ENCODE measurements around the gene RUNX1.

RUNX1 gene

DNA sequence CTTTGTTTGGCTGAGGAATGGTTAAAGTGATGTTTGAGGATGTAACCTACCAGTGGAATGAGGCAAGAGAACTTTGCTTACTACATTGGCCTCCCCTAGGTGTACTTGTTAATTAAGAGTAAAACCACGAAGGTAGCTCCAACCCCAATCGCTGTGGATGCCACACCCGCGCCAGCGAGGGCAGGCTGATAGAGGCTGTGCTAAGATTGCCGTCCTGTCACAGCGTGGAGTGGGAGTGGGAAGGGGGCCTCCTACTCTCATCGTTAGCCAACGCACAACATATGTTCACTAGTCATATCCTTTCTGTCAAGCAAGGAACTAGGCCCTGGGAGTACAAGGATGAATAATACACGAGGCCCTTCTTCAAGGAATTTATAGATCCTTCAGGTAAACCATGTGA, 99.6 kb downstream of the RUNX1 start:
- no peak for FAIRE-seq
- no peak for DNase-seq (ENCODE audit: low spot score)

DNA sequence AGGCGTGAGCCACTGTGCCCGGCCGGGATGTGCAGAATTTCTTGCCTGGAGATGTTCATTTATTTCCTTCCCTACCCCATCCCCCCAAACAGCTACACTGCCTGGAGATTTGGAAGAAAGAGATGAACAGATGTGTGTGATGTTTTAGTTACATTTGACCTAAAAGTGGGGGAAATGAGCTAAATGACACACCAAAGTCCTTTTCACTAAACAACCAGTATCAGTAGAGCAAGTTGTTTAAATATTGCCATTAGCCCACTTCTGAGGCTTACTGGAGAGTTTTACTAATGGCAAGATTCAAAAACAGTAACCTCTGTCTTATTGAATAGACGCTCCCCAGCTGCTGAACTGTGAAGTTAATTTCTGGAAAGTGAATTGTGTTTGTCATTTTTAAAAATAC, 100.1 kb downstream of the RUNX1 start:
- DNase-seq (ENCODE audit: low spot score) (no peak), FAIRE-seq (no peak)

DNA sequence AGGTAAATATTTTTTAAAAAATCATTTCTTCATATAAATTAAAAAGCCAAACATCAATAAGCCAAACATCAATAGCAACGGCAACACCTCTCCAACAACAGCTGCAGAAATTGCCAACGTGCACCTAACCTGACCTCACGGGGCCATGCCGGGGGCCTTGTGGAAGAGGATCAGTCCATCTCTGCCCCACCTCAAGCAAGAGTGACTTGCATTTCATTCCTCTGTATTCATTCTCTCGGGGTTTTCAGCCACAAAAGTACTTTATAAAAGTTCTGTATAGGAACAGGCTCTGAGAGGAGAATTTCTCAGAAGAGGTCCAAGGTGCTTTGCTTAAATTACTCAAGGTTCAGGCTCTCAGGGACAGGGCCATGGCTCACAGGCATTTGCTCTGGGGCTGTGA, 100.9 kb downstream of the RUNX1 start:
- FAIRE-seq = no peak

DNA sequence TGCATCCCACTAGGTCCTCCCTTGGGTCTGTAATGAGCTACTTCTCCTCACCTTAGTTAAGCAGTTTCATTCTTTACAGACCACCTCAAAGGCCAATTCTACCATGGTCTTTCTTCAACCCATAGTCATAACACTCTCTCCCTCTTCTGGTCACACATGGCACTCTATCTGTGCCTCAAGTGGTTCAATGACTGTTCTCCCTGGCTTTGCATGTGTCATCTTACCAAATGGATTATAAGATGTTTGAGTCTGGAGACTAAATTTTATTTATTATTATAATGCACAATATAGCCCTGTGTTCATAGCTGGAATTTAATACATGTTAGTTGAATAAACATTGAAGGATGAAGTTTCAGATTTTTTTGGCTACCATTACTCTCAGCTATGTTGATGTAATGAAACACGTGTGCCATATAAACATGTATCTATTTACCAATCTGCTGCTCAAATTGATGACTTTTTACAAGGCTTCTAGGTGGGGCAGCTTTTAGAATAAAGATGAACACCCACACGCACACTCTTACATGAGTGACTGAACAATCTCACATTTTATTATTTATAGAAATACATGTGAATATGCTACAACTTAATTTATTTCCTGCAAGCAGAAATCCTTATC, 102.1 kb downstream of the RUNX1 start:
- FAIRE-seq (no peak), DNase-seq (ENCODE audit: low spot score) (no peak)

More for the DNA sequence above, 100.9 kb downstream of the RUNX1 start:
- no peak for DNase-seq (ENCODE audit: low spot score)

DNA sequence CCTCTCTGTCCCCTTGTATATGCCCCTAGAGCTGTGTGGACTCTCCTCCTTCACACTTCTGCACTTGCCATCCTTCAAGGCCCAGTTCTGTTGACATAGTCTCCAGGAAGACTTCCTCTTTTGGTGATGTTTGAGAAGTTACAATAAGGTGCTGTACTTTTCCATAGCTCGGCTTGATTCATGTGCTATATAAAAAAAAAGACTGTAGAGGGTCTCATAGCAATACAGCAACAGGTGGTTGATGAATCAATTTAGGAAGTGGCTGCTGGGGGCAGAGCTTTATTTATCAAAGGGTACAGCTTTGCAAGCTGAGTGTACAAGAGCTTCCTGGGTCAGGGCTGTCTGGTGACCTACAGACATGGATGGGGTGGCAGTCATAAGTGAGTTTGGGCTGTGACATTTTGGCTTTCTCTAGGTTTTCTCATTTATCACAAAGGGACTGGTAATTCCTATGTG, 102.7 kb downstream of the RUNX1 start:
- FAIRE-seq (no peak), DNase-seq (ENCODE audit: low spot score) (no peak)

DNA sequence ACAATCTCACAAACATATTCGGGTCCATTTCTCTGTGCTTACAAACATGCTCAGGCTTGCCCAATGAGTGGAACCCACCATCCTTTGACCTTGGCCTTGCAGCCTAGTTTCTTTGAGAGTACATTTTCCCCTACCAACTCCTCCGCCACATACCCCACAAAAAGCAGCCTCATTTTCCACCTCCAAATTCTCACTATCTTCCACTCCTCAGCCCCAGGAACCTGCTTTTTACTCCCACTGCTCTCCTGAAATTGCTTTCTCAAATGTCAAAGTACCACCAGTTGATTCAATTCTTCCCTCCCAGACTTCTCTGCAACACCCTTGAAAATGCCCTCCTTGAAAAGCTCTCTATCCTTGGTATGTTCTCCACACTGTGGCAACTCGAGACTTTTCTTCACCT, 103.8 kb downstream of the RUNX1 start:
- DNase-seq (ENCODE audit: low spot score) (no peak), FAIRE-seq (no peak)

DNA sequence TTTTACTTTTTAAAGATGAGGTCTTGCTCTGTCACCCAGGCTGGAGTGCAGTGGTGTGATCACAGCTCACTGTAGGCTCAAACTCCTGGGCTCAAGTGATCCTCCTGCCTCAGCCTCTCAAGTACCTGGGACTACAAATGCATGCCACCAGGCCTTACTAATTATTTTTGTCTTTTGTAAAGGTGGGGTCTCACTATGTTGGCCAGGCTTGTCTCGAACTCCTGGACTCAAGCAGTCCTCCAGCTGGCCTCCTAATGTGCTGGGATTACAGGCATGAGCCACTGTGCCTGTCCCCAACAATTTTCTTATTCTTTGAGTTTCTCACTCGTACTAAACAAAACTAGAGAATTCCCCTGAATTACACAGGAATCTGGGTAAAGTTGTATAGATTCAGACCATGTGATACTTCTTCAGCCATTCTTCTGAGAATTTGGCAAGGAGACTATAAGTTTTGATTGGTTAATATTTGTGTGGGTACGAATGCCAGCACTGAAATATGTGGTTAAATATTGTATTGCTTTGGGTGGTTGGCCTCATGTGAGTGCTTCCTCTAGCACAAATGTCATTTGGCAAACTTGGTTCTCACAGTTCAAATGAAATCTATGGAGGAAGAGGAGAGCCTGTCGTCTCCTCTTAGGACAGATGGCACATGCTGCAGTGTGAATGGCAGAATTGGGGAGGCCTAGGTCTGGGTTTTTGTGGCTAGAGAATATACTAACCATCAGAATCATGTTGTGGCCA, 104.9 kb downstream of the RUNX1 start:
- FAIRE-seq (no peak), DNase-seq (ENCODE audit: low spot score) (no peak)

DNA sequence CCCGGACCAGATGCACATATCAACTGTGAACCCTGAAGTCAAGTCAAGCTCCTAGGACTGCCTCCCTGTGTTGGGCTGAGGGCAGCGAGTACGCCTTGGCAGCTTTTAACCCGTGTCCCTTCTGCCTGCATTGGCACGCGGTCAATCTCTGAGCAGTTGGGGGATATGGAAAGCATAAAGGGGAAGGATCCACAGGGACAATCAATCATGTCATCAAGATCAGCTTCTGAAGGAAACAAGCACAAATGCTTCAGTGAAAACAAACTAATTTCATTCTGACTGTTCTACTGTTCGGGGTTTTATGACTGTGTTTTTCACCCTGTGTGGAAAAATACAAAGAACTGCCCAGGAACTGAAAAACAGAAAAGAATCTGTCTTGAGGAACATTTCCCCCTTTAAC, 106.2 kb downstream of the RUNX1 start:
- no peak for FAIRE-seq
- DNase-seq (ENCODE audit: low spot score) = no peak

DNA sequence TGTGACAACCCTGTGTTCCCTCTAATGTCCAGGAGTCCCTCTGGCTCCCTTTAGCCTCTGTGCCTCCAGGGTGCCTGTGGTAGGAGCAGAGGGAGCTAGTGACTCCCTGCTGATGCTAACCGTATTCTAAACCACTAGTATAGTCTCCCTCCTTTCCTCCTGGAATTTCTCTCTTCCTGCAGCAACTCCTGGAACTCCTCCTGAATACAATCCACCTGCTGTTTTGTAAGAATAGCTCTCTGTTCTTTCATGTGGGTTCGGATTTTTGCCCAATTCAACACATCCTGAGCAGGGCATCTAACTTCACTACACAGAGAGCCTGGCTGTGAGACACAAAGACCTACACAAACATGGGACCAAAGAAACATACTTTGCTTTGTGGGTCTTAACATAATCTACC, 107.9 kb downstream of the RUNX1 start:
- FAIRE-seq (no peak), DNase-seq (ENCODE audit: low spot score) (no peak)

DNA sequence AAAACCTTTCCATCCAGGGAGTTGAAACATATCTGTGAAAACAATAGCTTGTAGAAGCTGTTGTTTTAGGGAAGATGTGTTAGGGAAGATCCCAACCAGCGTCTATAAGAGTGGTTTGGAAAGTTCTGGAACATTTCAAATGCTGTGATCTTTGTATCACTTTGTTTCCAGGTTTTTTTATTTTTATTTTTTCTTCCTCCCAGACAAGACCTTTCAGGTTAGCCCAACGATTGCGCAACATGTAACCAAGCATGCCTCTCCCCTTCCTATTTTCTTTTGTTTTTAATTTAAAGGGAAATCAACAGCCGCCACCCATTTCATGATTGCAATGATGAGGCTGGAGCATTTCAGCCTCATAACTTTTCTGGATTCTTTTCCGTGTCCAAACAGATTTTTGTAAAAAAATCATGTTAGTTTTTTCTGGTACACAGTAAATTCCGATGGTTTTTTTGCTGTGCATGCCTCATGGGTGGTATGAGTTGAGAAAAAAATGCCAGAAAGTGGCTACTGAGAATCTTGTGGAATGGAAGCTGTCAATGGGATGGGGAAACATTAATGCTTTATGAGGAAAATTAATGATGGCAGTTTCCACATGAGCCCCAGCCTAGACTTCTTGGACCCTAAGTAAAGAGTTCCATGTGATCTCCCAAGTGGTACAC, 109.3 kb downstream of the RUNX1 start:
- no peak for DNase-seq (ENCODE audit: low spot score)
- FAIRE-seq = no peak

DNA sequence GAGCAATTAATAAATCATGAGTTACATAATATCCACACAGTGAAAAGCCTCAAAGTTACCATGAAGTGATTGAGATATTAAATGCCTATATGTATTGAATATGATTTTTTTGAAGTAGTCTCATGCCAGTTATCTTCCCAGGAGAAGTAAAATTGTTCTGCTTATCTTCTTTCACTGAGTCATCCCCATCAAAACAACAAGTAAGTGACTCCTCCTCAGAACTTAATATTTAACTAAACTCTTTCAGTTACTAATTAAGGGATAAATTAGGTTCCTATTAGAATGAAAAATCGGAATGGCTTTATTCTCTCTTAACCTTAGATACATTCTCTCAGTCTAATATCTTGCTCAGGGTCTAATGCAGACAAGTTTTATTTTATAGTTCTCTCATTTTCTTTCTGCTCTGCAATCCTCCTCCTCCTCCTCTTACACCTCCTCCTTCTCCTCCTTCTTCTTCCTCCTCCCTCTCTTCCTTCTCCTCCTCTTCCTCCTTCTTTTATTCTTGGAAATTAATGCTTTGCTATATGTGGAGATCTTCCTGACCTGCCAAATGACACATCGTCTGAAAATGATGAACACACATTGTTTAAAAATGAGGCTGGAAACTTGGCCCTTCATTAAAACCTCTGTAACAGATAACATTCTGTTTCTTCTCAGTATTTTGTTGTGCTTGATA, 110.9 kb downstream of the RUNX1 start:
- FAIRE-seq = no peak

DNA sequence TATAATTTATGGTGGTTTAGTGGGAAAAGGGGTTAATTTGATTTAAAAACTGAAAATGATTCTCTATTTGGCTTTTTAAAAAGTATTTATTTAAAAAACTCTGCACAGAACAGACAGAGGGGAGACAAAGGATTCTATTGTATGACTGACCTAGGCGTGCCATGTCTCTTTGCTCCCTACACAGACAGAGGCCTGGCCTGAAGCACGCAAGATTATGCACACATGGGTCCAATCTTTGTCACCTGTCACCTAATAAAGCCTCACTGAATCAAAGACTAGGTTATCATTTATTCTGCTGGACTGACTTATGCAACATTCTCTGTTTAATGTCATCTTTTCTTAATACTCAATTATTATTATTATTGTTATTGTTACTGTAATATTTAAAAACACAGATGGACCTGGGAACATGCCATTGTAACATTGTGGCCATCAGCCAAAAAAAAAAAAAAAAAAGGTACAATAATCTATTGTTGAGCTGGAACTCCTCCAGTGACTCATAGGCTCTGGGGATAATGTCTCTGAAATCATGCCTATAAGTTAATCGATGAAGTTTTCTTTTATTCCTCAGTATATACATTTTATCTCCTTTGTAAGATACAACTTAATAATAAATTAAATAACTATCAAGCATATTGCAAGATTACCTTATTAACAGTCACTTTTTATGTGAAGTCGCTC, 112.1 kb downstream of the RUNX1 start:
- no peak for FAIRE-seq

More for the DNA sequence above, 110.9 kb downstream of the RUNX1 start:
- no peak for DNase-seq (ENCODE audit: low spot score)

DNA sequence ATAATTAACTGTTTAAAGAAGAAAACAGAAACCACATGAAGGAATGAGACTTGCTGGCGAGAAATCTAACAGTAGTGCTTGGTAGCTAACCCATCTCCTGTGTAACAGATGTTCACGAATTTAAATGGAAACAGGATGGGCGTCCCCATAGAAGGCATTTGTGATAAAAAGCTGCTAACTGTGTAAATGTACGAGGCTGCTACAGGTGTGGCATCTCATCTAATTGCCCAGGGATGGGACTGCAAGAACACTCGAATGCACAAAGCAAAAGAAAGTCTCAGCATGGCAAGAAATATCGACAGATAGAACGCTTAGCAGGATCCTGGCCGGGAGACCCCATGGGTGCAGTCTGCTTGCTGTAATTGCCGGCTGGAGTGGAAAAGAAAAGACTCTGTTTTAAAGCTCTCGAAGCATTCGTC, 112.7 kb downstream of the RUNX1 start:
- no peak for FAIRE-seq

More for the DNA sequence above, 112.1 kb downstream of the RUNX1 start:
- peak; percentile 37 for DNase-seq (ENCODE audit: low spot score)

DNA sequence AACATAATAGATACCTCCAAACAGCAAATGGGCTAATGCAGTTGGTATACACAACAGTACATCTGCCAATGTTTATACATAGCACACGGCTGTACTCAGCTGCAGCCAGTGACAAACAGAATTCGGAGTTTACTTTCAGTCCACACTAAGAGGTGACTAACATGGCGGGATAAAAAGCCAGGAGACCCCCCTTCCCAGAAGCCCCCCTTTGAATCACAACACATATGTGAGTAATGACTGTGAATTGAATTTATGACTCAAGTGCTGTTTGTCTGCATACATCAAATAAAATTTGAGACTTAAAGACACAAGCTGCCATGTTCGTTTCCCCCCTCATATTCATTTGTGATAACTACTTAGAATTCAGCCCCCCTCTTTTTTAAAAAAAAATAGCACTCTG, 113.2 kb downstream of the RUNX1 start:
- no peak for FAIRE-seq
- no peak for DNase-seq (ENCODE audit: low spot score)

More for the DNA sequence above, 112.7 kb downstream of the RUNX1 start:
- no peak for DNase-seq (ENCODE audit: low spot score)

DNA sequence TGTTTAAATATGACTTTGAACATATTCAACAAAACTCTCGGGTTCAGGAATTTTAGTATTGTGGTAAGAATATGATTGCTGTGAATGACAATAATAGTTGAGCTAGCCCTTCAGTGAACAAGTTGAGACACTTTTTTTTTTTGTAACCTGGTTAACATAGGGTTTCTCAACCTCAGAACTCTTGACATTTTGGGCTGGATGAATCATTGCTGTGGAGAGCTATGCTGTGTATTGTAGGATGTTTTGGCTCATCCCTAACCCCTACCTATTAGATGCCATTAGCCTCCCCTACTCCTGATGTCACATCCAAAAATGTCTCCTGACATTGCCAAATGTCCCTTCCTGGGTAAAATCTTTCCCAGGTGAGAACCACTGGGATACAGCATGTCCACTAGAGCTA, 113.7 kb downstream of the RUNX1 start:
- peak; percentile 16 for DNase-seq (ENCODE audit: low spot score)
- FAIRE-seq = no peak

DNA sequence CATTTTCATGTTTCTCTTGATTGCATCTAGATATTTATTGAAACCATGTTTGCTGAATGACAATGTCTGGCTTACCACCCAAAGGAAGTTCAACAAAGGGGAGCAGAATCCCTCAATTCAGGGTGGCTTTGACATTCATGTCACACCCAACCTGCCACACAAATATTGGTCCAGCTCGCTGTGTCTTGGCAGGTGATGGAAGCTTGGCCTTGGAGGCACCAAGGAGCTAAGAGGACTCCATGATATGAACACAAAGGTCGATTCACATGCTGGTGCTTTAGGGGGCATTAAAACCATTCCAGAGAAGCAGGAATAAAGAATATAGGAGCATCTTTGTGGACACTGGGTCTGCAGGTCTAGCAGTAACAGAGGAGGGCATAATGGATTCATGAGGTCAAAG, 114.8 kb downstream of the RUNX1 start:
- DNase-seq (ENCODE audit: low spot score) = no peak
- no peak for FAIRE-seq

DNA sequence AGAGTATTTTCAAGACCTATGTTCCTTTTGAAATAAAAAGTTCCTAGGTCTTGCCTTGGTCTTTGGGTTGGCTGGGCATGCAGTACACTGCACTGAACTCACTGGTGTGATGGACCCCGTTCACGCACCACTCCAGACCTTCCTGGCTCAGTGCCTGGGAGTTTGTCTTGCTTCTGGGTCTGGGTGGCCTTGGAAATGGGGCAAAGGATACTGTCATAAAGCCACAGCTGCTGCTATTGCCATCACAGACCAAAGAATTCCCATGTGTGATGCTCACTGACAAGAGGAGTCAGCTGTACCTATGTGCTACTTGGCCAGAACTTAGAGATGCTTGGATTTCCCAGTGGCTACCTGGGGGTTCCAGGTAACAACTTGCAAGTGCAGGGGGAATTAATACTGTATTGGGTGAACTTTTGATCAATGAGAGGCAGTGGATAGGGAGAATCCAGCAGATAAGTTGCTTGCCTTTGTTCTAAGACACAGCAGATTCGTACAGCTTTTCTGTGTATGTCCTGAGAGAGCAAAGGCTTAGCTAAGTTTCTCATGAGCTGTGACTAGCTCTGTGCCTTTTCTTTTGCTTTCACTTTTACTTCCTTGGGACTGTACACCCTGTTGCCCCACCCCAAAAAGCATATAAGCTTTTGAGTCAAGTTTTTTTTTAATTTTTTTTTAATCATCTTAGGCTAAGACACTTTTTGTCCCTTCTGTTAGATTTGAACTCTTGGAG, 115.3 kb downstream of the RUNX1 start:
- DNase-seq (ENCODE audit: low spot score) = no peak

DNA sequence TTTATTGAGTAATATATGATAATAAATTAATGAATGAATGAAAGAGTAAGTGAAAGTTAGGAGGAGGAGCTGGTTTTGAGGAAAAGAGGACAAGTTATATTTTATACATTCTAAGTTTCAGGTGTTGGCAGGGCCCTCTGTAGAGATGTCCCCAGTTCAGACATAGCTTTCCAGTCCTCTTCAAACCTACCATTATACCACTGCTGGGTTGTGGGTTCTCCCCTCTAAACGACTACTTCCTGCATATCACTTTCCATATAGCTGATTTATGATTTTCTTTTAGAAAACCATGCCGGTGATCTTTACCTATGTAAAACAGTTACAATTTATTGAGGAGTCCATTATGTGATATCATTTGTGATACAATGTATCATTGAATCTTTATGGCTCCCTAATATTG, 116.9 kb downstream of the RUNX1 start:
- FAIRE-seq (no peak), DNase-seq (ENCODE audit: low spot score) (no peak)

More for the DNA sequence above, 115.3 kb downstream of the RUNX1 start:
- FAIRE-seq = no peak

DNA sequence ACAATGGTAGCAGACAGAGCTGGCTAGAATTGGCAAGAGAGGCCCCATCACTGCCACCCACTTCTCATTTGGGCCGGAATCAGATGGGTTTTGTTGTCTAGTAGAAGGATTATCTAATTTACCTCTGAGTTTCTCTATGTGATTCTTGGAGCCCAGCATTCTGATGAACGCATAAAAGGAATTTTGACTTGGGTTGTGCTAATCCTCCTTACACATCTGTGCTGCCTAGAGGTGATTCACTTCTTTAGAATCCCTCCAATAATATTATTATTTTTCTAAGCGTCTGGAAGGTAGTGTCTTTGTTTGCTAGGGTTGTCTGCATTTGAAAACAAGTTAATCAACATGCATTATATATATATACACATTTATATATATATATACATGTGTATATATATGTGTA, 118.1 kb downstream of the RUNX1 start:
- FAIRE-seq (no peak), DNase-seq (ENCODE audit: low spot score) (no peak)

DNA sequence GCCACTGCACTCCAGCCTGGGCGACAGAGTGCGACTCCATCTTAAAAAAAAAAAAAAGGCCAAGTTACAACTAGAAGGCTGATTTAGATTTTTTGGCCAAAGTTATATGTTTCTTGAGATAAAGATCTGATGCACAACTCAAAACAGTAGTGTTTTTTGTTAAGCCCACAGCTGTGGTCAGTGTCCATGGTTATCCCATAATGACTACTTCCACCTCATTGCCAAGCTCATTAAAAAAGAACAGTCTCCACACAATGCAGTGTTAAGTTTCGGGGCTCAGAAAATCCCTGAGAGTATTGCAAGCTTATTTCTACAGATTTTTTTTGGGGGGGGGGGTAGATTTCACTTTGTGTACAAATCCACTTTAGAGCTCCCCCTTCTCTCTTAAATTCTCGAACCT, 120.5 kb downstream of the RUNX1 start:
- DNase-seq (ENCODE audit: low spot score) = no peak
- no peak for FAIRE-seq

DNA sequence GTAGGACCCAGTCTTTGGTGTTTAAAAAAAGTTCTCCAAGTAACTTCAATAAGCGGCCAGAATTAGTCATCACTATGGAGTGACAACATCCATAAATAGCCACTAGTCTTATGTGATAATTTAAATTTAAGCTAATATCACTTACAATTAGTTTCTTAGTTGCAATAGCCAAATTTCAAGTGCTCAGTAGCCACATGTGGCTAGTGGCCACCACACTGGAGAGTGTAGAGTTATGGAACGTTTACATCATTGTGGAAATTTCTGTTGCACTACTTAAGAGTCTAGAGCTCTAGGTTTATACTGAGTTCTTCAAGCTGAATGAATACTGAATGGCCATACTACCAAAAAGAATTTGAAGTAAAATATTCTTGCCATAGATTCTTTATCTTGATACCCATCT, 121.1 kb downstream of the RUNX1 start:
- FAIRE-seq (no peak), DNase-seq (ENCODE audit: low spot score) (no peak)
